CD4-positive, alpha-beta T cell treated with Interleukin-17A for 4 hours (primary cell): ENCODE results near the gene SYNDIG1.

ENCODE experiments used
- DNase-seq: peaks from one replicate; pipeline ENCODE4 v3.0.0-alpha.2; 2020; ENCODE audit warnings: mixed read lengths

Gene SYNDIG1

DNA sequence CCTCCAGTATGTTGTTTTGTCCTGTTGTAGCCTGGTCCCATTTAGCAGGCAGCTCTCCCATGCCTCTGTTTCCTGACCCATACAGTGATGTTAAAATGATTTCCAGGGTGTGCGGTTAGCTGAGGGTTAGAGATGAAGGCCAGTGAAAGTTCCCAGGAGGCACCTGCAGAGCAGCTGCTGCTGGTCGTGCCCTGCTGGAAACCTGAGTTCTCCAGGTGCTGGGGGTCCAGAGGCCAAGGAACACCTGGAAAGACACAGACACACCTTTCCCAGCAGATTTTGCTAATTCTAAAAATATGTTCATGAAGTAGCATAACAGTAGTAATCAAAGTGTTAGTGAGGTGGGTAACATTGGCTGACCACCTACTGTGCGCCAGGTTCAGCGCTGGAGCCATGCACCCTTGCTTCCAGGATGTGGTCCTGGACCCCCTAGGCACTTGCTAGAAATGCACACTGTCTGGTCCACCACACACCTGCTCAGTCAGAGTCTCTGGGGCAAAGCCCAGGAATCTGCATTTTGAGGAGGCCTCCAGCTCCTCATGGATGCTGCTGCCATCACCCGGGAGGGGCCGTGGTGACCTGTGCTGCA, 118.7 kb downstream of the SYNDIG1 start:
- DNase-seq = no peak

GRCh38 chr20:24588725-24589340, 119.4 kb downstream of the SYNDIG1 start:
- DNase-seq = no peak

GRCh38 chr20:24589381-24589780, 120.0 kb downstream of the SYNDIG1 start:
- no peak for DNase-seq

GRCh38 chr20:24589815-24590177, 120.4 kb downstream of the SYNDIG1 start:
- no peak for DNase-seq

DNA sequence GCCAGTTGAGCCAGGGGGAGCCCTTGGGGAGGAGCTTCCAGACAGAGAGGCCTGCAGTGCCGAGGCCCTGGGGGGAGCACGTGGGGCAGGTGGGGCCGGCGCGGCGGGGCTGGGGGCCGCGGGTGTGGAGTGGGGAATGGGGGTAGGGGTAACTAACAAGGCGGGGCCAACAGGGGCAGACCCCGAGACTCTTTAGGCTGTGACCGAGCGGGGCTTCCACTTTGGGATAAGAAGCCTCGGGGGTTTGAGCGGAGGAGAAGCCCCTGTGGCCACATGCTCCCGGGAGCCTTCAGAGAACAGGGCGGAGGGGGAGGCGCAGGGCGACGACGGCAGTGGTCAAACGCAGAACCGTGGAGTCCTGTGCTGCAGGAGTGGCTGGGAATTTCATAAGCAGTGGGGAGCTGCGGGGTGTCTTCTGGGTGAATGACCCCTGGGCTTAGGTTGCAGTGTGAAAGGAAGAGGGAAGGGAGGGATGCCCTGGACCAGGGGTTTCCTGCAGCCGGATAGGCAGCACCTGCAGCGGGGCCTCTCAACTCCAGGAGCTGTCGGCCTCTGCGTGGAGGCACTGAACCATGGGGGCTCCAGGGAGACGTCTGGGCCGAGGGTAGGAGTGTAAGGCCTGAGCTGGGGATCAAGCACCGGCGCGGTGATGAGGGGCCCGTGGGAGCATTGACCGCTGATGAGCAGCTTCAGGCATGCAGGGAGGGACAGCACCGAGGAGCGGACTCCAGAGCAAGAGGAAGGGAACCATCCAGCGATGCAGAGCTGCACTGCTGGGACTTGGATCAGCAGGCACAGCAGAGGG, 121.0 kb downstream of the SYNDIG1 start:
- no peak for DNase-seq

DNA sequence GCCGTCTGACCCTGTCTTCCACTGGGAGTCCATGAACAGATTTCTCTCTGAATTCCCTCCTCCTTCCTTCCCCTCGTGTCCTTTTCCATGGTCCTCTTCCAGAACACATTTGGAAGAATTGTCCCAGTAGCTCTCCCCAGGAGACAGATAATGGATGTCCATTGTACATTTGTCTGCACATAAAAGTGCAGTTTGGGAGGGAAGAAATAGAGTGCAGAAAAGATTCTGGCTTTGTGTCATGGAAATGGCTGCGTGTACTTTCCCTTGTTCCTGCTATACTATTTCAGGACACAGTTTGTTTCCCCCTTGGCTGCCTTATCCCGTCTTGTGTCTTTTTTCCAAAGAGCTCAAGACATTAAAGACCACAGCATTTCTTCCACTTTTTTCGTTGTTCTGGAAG, 127.6 kb downstream of the SYNDIG1 start:
- DNase-seq = no peak

DNA sequence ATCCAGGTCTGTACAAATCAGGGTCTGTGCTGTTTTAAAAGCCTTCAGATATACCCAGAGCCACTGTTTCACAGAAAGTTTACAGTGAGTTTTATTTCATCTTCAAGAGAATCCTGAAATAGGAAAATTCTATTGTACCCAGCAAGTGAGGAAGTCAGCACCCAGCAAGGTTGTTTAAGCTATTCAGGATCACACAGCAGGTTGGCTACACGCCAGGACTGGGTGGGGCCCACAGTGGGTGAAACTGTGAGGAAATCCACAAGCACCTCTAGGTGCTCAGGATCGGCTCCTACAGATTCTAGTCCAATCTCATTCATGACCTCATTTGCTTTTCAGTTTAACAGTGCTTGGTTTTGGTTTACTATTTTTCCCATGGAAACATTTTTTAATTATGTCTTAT, 128.9 kb downstream of the SYNDIG1 start:
- no peak for DNase-seq

DNA sequence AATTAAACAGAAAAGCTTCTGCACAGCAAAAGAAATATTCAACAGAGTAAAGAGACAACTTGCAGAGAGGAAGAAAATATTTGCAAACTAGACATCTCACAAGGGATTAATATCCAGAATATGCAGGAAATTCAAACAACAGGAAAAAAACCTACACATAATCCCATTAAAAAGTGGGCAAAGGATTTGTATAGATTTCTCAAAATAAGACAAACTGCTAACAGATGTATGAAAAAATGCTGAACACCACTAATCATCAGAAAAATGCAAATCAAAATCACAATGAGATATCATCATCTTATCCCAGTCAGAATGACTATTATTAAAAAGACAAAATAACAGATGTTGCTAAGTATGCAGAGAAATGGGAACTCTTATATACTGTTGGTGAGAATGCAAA, 129.6 kb downstream of the SYNDIG1 start:
- DNase-seq = no peak

DNA sequence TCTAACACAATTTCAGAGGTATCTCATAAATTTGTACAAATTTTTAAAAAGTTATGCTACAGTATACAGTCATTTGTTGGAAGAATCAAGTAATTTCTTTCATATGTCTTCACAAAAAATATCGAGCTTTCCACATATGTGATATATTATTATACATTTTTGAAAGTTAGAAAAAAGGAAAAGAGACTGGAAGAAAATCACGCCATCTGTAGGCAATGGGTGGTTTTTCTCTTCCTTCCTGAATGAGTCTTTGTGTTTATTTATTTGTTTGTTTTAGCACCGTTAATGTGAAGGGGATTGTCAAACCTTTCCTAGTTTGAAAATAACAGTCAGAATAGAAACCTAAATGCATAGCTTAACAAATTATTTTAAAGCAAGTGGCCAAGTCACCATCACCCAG, 130.6 kb downstream of the SYNDIG1 start:
- DNase-seq = no peak

- no peak for DNase-seq
These were observed 134.0 kb downstream of the SYNDIG1 start for GRCh38 chr20:24603454-24603853.

DNA sequence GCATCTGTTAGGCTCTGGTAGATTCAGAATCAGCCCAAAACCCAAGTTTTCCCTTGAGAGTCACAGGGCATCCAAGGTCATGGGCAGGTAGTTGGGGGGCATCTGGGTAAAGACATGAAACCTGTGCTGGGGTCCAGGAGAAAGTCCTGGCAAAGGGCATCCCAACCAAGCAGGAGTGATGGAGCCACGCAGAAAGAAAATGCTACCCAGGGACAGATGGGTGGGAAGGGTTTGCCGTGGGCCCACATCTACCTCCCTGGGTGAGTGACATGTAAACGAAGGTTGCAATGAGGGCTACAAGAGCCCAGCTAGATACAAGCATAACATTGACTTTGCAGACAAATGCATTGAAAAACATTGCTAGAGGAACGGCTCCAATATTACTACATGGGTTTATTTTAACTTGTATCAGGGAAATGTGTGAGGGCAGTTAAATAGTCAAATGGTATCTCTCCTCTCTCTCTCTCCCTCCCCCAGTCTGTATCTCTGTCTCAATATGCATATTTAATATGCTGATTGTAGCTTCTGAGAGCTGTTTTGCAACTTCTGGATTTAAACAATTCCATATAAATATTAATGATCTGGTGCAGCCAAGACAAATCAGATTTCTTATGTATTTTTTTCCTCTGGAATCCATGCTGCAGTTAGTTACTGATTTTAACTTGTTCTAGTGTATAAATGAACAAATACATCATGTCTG, 135.7 kb downstream of the SYNDIG1 start:
- DNase-seq = no peak

DNA sequence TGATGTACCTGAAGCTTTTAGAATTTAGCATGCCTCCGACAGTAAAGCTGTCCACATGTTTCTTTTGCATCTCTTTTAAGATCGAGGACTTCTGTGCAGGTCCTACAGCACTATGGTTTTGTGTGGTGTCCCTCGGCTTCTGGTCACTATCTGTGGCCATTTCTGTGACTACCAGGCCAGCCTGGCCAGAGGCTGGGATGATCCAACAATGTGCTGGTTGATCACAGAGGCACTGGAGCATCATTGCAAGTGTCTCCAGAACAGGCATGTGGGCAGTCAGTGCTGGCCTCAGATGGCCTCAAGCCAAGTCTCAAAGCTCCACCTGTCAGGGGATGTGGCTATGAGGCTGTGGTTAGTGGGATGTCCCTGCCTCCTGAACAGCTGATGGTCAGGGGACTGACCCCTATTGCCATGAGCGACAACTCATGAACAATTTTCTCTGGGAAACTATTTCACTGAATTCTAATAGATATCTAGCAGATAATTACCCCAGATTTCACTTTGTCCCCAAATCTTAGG, 136.6 kb downstream of the SYNDIG1 start:
- DNase-seq = no peak

GRCh38 chr20:24607402-24607801, 138.0 kb downstream of the SYNDIG1 start:
- no peak for DNase-seq

GRCh38 chr20:24608926-24609667, 139.7 kb downstream of the SYNDIG1 start:
- no peak for DNase-seq

DNA sequence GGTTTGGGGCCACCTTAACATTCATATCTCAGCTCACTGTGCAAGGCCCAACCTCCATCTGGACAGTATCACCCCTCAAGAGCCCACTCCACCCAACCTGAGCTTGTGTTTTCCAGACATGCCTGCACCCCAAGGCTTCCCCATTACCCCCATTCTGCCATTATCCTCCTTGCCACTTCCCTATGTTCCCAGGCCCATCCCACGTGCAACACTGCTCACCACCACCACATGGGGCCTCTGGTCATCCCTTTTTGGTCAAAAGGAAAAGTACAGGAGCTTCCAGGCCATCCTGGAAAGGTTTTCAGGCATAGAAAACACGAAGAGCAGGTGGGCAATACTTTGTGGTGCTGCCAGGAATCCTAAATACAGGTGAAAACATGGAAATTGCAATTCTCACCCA, 140.3 kb downstream of the SYNDIG1 start:
- no peak for DNase-seq

DNA sequence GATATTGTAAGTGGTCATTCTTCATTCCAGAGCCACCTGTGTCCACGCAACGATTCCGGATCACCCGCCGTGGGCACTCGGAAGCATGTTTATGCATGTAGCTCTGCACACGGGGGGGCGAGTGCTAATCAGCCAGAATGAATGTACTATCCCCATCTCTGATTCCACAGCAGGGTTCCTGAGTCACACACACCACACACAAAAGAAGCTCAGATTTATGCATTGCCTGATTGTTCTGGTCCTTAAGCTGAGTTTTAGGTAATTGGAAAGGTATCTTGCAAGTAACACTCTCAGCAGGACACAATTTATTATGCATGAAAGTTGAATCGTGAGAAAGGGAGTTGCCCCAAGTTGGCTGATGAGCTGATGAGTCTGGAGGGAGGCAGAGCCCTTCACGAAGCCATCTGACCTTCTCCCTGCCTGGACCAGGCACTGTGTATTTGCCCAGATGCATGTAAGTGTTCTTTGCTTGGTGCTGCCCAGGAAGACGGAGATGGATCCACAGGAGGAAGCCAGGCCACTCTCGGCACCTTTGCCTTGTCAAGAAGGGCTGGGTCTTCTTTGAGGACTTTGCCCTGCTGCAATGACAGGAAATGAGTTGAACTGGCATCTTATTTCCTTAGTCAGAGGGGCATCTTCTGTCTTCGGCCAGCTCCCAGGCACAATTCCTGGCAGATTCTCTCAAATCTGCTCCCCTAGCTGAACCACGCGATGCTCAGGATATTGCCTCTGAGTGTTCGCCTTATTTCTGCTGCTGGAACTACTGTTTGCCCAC, 141.1 kb downstream of the SYNDIG1 start:
- no peak for DNase-seq

DNA sequence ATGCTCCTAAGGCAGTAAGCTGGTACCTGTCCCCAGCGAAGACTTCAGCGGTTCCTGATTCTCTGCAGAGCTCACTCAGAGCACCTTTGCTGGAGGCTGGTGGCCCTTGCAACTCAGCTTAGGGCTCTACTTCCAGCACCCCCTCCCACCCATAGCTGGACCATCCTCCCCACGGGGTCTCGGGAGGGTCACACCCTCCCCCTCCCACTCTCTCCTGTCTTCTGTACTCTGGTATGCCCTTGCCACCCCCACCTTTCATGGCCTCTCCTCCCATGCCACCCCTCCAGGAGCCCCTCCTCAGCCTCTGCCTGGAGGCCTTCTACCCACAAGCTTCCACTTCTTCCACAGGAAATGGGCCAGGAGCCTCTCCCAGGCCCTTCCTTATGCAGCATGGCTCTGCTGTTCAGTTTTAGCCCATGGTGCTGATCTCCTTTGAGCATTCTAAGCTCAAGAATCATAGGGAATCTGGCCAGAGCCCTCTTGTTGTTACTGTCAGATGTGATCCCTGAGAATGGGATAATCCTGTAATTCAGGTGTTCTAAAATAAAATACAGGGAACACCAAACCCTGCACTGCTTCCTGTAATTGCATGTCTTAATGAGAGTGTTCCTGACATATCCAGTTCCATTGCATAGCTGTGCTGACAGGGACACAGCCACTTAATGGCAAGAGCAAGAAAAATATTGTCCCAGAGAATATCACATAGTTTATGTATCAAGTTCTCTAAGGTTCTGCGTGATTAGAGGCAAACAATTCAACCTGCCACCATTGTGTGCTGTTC, 142.1 kb downstream of the SYNDIG1 start:
- DNase-seq = no peak

DNA sequence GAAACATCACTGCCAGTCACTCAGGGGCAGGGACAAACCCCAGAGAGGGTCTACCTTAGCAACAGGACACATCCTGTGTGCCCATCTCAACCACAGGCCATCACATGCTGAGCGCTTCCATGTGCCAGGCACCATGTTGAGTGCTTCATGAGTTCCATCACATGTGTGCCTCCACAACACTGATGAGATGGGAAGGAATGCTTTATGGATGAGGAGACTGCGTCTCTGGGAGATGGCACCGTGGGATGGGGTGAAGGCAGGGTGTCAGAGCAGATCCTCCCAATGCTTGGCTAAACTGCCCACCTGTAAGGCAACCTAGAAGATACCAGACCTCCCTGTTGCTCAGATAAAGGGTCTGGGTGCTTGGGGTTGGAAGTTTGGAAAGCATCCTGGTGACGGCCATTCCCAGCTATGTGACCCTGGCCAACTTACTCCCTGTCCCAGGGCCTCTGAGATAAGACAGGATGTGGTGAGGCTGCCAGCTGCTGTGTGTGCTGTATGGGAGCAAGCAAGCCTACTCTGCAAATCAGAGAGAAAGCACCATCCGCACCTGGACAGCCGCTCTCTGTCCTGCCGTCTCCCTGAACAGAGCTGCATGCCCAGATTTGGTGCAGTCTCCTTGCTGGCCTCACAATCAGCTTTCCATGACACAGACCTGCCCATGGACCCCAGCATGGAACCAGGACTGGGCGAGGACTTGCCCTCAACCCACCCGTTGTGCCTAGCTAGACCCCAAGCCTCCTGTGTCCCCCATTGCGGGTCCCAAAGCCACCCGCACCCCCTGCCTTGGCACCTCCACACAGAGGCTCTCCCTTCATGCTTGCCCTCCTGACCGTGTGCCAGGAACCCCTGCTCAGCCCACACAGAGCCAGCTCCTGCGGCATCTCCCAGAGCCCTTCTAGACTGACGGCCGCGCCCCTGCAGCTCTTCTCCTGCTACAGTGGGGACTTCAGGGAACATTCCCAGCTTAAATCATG, 143.7 kb downstream of the SYNDIG1 start:
- DNase-seq = no peak

DNA sequence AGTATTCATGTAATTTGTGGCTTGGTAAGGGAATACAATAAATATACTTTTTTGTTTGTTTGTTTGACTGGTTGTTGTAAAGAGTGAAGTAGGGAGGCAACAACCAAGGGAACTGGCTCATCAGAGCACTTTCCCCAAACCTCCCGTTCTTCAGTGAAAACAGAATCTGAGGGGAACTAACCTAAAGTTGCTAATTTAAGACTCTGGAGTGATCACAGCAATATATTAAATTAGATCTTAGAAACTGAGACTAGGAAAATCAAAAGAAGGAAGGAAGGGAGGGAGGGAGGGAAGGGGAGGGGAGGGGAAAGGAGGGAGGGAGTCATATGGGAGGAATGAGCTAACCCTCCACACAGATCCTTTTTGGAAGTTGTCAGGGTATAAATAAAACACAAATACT, 144.9 kb downstream of the SYNDIG1 start:
- DNase-seq = no peak

DNA sequence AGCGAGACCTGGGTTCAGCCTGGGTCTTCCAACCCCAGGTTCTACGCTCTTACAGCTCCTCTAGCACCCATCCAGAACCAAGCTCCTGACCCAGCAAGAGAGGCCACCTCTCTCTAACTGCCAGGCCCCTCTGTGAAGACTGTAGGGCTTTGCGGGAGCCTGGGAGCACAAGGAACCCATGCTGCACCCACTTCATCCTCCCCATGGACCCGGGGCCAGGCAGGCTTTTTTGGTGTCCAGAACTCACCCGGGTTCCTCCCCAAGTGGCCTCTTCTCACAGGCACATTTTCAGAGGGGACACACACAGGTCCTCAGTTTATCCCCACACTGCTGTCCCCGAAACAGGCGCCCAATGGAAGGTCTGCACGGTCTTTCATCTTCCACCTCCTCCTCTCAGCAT, 145.9 kb downstream of the SYNDIG1 start:
- DNase-seq = no peak
